Measurements from ENCODE around the gene PBX1.
"Not testable (repeated sequence)": the region's sequence is repeated elsewhere in the genome, so short reads cannot be mapped to it uniquely, and the experiment has no call there.

Gene PBX1

DNA sequence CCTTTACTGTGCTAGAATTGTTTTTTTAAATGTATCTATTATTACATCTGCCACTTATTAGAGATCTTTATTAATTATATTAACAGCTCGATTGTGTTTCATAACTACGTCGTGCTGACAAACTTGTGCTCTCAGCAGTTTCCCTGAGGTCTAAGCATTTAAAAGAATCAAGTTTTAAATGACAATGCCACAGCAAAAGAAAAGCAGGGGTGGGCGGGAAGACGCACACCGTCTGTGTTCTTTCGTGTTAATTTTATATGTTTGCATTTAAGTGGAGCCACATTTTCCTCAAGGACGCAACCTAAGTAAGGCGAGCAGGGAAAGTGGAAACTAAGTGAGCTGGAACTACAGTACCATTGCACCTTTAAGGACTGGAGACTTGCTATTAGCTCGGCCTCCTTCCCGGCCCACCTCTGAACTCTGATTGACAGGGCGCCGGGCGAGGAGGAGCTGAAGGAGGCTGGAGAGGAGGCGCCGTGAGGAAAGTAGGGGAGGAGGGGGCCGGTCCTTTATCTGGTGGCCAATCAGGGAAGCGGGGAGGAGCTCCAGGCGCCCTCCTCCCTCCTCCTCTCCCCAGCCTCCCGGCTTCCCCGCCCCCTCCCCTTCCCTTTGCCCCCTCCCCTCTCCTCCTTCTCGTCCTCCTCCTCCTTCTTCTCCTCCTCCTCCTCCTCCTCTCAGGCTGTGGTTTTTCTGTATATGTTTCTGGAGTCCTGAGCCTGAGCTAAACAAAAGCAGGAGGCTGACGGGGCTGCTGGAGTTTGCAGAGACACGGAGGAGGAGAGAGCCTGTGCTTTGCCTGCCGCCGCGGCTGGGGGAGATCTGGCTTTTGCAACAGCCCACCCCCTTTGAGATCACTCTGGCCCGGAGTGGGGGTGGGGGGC, at the start of gene PBX1:
Gene PBX1 (plus strand): TSS at position 724 of the 881 bp plus-strand sequence.
- DNase-seq = peak; percentile 66

- DNase-seq = no peak
Measured at GRCh38 chr1:164510435-164510834, 48.5 kb upstream of the PBX1 start.

GRCh38 chr1:164511001-164511705, 47.8 kb upstream of the PBX1 start:
- DNase-seq = no peak

DNA sequence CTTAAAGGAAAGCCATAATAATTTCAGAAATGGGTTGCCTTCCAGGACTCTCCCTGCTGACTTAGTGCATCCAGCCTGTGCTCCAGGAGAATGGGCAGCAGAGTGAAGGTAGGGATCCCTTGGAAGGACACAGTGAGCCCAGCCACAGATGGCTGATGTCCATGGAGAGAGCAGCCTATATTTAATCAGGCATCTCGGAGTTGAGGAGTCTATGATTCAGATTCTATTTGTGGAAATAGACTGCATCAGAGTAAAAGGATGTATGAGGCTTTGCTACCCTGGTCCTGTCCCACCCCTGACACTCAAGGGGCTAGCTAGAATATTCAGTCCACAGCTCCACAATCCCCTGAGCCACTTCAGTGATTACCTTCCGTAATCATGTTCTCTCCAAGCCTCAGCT, 43.8 kb upstream of the PBX1 start:
- no peak for DNase-seq

DNA sequence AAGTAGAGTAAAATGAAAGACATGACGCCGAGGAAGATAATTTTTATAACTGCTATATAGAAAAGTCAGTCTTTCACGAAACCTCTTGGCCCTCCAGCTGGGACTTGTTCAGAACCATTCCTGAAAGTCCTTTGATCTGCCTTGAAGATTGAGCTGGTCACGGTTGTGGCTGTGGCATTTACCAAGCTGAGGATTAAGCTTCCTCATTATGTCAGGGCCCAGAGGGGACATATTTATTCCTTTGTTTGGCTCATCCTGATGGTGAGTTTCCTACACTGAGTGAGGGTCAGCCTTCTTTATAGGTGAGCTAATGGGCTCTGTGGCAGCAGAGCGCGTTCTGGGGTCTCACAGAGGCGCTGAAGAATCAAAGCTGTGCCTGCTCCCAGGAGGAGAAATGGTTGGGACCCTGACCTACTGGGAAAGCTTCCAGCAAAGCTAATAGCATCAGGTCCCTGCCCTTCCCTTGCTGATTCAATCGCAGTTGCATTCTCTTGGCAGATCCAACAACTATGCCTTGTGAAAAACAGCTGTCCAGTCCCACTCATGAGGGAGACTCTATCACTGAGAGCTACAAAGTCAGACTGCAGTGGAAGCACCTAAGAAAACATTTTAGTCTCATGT, 43.2 kb upstream of the PBX1 start:
- DNase-seq = no peak

- DNase-seq = no peak
Measured at GRCh38 chr1:164516591-164516990, 42.4 kb upstream of the PBX1 start.

DNA sequence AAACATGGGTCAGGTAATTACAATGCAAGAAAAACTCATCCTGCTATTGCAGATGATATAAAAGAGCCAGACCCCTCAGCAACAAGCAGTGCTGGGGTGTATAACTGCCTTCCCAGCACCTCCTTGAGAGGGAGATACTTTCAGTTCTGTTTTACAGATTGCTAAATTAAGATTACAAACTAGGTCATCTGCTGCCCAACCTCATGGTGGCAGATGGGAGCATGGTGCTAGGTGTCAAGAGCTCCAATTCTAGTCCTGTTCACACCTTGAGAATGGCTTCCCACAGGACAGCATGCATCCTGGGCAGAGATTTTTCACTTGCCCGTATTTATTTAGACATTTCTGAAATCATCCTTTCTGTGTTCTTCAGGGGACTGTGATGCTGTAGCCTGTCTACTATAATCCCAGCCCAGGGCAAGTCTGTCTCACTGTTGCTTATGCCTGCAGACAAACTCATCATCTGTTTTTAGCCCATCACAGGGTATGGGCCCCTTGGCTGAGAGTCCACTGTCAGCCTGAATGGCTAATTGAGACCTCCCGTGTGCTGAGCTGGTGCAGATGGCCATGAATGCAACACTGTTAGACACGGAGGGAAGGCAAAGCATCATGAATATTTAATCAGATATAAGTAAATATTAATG, 40.2 kb upstream of the PBX1 start:
- no peak for DNase-seq

GRCh38 chr1:164519426-164519825, 39.6 kb upstream of the PBX1 start:
- DNase-seq = no peak

GRCh38 chr1:164524810-164525209, 34.2 kb upstream of the PBX1 start:
- no peak for DNase-seq

DNA sequence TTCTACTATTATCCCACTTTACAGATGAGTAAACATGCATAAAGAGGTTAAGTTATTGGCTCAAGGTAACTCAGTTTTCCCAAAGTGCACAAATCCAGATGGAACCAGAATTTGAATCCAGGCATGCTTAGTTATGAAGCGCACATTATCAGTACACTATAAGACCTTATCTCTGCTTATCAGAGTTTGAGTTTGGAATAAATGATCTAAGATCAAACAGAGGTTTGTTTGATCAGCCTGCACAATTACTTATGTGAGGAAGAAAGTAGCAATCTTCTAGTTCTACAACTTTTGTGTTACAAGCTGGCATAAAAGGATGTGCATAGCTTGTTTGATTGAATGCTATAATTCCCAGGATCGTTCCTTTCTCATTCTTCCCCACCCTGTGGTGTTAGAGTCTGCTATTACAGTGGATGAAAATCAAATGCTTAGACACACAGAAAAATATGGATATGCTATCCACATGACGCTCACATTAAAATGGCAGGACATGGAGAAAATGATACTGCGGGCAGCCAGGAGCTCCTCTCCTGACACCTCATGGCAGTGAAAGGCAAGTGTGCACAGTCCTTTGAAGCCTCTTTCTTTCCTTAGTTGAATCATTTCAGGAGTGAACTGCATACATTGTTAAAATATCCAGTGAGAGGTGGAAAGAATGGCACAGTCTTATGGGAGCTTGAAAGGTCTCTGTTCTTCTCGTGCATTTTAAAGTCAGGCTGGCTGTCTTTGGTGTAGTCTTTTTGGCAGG, 23.9 kb upstream of the PBX1 start:
- DNase-seq = no peak

DNA sequence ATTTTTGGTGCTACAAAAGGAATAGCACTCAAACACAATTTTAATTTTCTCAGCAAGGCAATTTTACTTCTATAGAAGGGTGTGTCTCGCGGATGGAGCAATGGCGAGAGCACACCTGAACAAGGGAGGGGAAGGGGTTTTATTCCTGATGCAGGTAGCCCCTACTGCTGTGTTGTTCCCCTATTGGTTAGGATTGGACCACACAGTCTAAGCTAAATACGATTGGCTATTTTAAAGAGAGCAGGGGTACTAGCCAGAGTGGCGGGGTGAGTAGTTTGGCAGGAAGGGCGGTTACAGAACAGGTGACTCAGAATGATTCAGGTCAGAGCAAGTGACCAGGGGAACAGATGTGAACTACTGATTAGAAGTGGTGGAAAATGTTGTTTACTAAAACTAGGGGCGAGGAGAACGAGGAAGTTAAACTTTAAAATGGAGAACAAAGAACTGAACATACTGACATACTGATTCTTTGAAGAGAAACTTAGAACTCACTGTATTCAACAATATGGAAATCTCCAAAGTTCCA, 6.5 kb upstream of the PBX1 start:
- DNase-seq = not testable (repeated sequence)

GRCh38 chr1:164557270-164557669, 1.7 kb upstream of the PBX1 start:
- DNase-seq = no peak

DNA sequence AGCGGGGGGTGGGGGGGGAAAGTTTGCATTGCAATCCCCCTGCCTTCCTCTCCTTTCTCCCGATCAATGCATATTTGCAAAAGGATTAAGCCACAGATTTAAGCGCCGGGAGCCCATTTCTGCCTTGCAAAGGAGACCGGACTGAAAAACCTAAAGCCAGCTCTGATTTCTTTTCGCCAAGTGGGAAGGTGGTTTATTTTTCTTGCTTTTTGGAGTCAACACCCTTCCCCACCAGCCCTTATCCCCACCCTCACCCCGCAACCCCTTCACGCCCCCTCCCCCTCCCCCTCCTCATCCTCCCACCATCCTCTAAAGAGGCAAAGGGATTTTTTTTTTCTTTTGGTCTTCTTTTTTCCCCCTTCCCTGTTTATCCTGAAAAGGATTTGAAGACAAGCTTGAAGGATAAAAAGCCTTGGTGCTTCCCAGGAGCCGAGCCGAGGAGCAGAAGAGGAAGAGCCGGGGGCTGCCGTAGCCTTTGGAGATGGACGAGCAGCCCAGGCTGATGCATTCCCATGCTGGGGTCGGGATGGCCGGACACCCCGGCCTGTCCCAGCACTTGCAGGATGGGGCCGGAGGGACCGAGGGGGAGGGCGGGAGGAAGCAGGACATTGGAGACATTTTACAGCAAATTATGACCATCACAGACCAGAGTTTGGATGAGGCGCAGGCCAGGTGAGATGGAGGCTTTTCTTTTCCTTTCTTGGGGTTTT, 513 bp downstream of the PBX1 start:
- DNase-seq = no peak

DNA sequence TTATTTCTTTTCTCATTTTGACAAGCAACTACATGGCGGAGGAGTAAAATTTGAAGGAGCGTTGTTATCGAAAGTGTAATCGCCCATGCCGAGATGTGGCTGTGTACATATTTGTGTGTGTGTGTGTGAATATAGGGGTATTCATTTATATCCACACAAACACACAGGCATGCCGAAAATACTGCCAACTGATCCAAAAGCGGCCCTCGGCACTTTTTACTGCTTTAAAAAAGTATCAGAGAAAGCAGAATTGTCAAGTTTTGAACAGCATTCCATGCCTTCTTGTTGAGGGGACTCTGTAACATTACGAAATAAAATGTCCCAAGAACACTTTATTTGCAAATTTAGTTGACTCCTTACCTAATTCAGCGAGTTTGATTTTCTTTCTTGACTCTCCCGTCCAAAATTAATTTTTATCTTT, 1.1 kb downstream of the PBX1 start:
- no peak for DNase-seq

- no peak for DNase-seq
Measured at GRCh38 chr1:164560556-164560955, 1.6 kb downstream of the PBX1 start.

GRCh38 chr1:164561007-164561406, 2.0 kb downstream of the PBX1 start:
- no peak for DNase-seq

- no peak for DNase-seq
Measured at GRCh38 chr1:164561472-164561871, 2.5 kb downstream of the PBX1 start.

DNA sequence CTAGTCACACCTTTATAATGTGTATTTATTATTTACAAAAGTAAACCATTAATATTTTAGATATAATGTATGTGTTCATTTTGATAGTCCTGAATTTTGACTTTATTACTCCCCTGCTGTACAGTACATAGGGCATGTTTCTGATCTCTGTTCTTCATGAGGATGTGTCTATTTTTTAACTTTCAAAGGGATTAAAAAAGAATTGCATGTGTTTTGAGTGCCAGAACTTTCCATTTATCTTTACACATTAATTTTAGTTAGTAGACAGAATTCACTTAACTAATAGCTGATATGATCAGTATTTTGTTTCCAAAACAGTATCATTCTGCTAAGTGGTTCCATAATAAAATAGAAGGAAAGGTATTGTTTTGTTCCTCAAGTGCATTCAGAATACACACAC, 3.1 kb downstream of the PBX1 start:
- DNase-seq = no peak

DNA sequence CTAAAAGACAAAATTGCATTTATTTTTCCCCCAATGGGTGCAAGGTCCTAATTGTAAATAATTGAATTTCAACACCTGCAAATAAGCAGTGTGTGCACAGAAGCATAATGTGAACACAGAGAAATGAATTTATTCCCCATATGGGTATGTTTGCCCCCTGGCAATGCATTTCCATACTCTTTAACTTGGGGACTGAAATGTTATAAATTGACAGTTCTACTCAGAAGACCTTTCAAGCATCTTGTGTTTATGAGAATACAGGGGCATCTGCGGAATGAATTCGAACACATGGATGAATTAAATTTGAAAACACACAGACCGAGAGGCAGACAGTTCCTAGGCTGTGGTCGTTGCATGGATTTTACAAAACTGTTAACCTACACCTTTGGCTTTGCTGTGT, 3.5 kb downstream of the PBX1 start:
- DNase-seq = no peak

DNA sequence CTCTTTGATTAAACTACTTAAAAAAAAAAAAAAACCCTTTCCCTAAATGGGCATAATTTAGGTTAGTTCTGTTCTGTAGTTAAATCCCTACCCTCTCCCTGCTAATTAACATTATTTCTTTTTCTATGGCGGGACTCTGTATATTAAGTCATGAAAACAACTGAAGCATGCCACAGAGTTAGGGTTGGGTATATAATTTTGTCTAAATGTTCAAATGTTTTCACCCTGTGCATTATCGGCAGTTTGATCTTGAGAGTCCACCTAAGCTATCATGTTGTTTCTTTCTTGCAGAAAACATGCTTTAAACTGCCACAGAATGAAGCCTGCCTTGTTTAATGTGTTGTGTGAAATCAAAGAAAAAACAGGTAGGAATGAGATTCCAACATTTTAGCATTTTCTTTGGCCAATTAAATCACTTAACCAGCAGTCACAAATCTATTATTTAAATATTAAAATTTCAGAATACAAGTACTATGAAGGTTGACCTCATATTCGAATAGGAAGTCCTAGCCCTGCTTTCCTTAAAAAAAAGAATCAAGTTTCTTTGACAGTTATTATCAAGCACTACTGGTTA, 4.0 kb downstream of the PBX1 start:
- DNase-seq = no peak

- DNase-seq = no peak
Measured at GRCh38 chr1:164563721-164564360, 4.9 kb downstream of the PBX1 start.

All from activated gamma-delta T cell treated with Interleukin-2 at 50 U/mL for 16 hours (primary cell).